MCF 10A (cell line): Measurements from ENCODE around the gene ECHS1. TPM values are rescaled to one million over a fixed set of nuclear protein-coding genes. Genes with fewer than 3 reads are reported as not detected.
"Not testable (repeated sequence)": the region's sequence is repeated elsewhere in the genome, so short reads cannot be mapped to it uniquely, and the experiment has no call there.

ENCODE experiments used
- BruUV-seq: library from RNA; stranded (reverse); fragments of 400-500 nt; replicated peaks from 2 replicates; lab custom pipeline; 2021; lab: Mats Ljungman, UMichigan
- CTCF ChIA-PET: fragments of 300-600 bp; sonication (Branson Sonifier 250); formaldehyde crosslinking; extraction: SDS; loops from one replicate; lab custom pipeline; 2021; ENCODE audit warnings: antibody characterized with exemption, inconsistent platforms; lab: Yijun Ruan, JAX
- POLR2A ChIA-PET: fragments of 300-600, 350-650 bp; sonication (Branson Sonifier 250); formaldehyde crosslinking; extraction: SDS; loops from one replicate; lab custom pipeline; 2020; ENCODE audit warnings: antibody characterized with exemption, inconsistent platforms; lab: Yijun Ruan, JAX
- DNase-seq: peaks from one replicate; pipeline ENCODE4 v3.0.0-alpha.2; 2018; ENCODE audit not compliant: unreplicated experiment
- H3K27ac Mint-ChIP-seq: one replicate; pipeline ENCODE4 v1.8.0; 2022; ENCODE audit warnings: mild to moderate bottlenecking, low read depth, mixed read lengths; ENCODE audit not compliant: unreplicated experiment
- H3K27me3 Mint-ChIP-seq: one replicate; pipeline ENCODE4 v1.8.0; 2022; ENCODE audit warnings: mixed read lengths; ENCODE audit not compliant: insufficient read depth, unreplicated experiment
- H3K36me3 Mint-ChIP-seq: one replicate; pipeline ENCODE4 v1.8.0; 2022; ENCODE audit warnings: mild to moderate bottlenecking, moderate library complexity, mixed read lengths; ENCODE audit not compliant: insufficient read depth, unreplicated experiment
- H3K4me1 Mint-ChIP-seq: one replicate; pipeline ENCODE4 v1.8.0; 2022; ENCODE audit warnings: mixed read lengths; ENCODE audit not compliant: insufficient read depth, unreplicated experiment
- H3K4me3 Mint-ChIP-seq: one replicate; pipeline ENCODE4 v1.8.0; 2022; ENCODE audit warnings: mild to moderate bottlenecking, moderate library complexity, mixed read lengths; ENCODE audit not compliant: unreplicated experiment
- H3K9me3 Mint-ChIP-seq: one replicate; pipeline ENCODE4 v1.8.0; 2022; ENCODE audit warnings: mixed read lengths; ENCODE audit not compliant: unreplicated experiment
- CTCF ChIP-seq: fragments of 200-600 bp; IDR thresholded peaks from one replicate; pipeline ENCODE4 v1.8.0; 2022; ENCODE audit warnings: antibody characterized with exemption, mild to moderate bottlenecking; ENCODE audit not compliant: unreplicated experiment
- intact Hi-C: fragments of 100-400 bp; cut with micrococcal nuclease; formaldehyde crosslinking; loops from 2 replicates; pipeline ENCODE4 v1.14.1; 2022
- total RNA-seq: library from RNA; stranded (reverse); gene quantifications from 2 replicates; pipeline ENCODE4 v1.2.3, GENCODE V29; 2022

ECHS1 gene
- total RNA-seq, 1 experiment from 2014 or later, result 82.7 TPM

- H3K4me1 Mint-ChIP-seq, result peaks cover 10% of the 10 kb centered on the region
- POLR2A ChIA-PET, result interaction anchor here (0.7 to 2.0 kb wide), 2 partner anchors 20 to 781 kb away, joined by 3 to 9 read pairs; partner anchors contain the start of gene MTG1
Observed at GRCh38 chr10:133372507-133372906, 647 bp downstream of the ECHS1 start.

GRCh38 chr10:133370030-133370786 is 2.9 kb downstream of the ECHS1 start:
- TF ChIP-seq CTCF, result no peak
- BruUV-seq, result no TSS peak
- peaks cover 49% of the 10 kb centered on the region for H3K36me3 Mint-ChIP-seq
- H3K27ac Mint-ChIP-seq, result no peak overlapping the region
- H3K27me3 Mint-ChIP-seq, result no peaks in the 10 kb centered on the region
- H3K4me3 Mint-ChIP-seq, result no peak overlapping the region
- H3K4me1 Mint-ChIP-seq, result peaks cover 10% of the 10 kb centered on the region
- ChIA-PET CTCF (no interaction called here), POLR2A (interaction anchor here (0.6 kb wide), 1 partner anchor 13 kb away, joined by 4 read pairs; no protein-coding TSS in a partner anchor)
- intact Hi-C loops, result no loop called here
- no peak for DNase-seq
- H3K9me3 Mint-ChIP-seq, result no peaks in the 10 kb centered on the region

More at GRCh38 chr10:133372507-133372906, 647 bp downstream of the ECHS1 start:
- intact Hi-C loops, result no loop called here
- Mint-ChIP-seq H3K4me3 (peak overlapping the region; percentile 82), H3K27me3 (no peaks in the 10 kb centered on the region), H3K27ac (peak overlapping the region; percentile 88), H3K36me3 (peaks cover 39% of the 10 kb centered on the region), H3K9me3 (no peaks in the 10 kb centered on the region)
- no peak for TF ChIP-seq CTCF
- CTCF ChIA-PET, result interaction anchor here (1.6 kb wide), 1 partner anchor 65 kb away, joined by 6 read pairs; no protein-coding TSS in a partner anchor
- no peak for DNase-seq
- no TSS peak for BruUV-seq

- Mint-ChIP-seq H3K9me3 (no peaks in the 10 kb centered on the region), H3K36me3 (peaks cover 55% of the 10 kb centered on the region), H3K27me3 (no peaks in the 10 kb centered on the region), H3K4me3 (no peak overlapping the region), H3K4me1 (peaks cover 5% of the 10 kb centered on the region), H3K27ac (no peak overlapping the region)
- BruUV-seq, result no TSS peak
- intact Hi-C loops, result no loop called here
- no peak for TF ChIP-seq CTCF
- ChIA-PET CTCF (interaction anchor here (1.2 to 1.6 kb wide), 2 partner anchors 38 to 61 kb away, joined by 6 to 9 read pairs; no protein-coding TSS in a partner anchor), POLR2A (interaction anchor here (0.6 to 1.1 kb wide), 2 partner anchors 59 to 186 kb away, joined by 3 read pairs; no protein-coding TSS in a partner anchor)
- DNase-seq, result no peak
Observed at GRCh38 chr10:133368153-133368552, 5.0 kb downstream of the ECHS1 start.

- peaks cover 51% of the 10 kb centered on the region for H3K36me3 Mint-ChIP-seq
- H3K4me3 Mint-ChIP-seq, result not testable (repeated sequence)
Observed at GRCh38 chr10:133367461-133367860, 5.7 kb downstream of the ECHS1 start.

More at GRCh38 chr10:133367461-133367860, 5.7 kb downstream of the ECHS1 start:
- H3K27ac Mint-ChIP-seq, H3K9me3 Mint-ChIP-seq, BruUV-seq, intact Hi-C loops, DNase-seq, H3K27me3 Mint-ChIP-seq, H3K4me1 Mint-ChIP-seq: not testable (repeated sequence)
- CTCF ChIA-PET, result interaction anchor here (2.1 kb wide), 1 partner anchor 38 kb away, joined by 5 read pairs; no protein-coding TSS in a partner anchor
- POLR2A ChIA-PET, result interaction anchor here (0.6 to 1.1 kb wide), 2 partner anchors 58 to 185 kb away, joined by 3 read pairs; no protein-coding TSS in a partner anchor
